ENCODE data around the gene SLC10A6. TPM values are rescaled to one million over a fixed set of nuclear protein-coding genes. Genes with fewer than 3 reads are reported as not detected.

SLC10A6 gene
- total RNA-seq, 1 experiment from 2014 or later, result not detected

- no peak overlapping the region for H4K91ac ChIP-seq (ENCODE audit: insufficient read length, low read depth, low read length)
- H3K27me3 ChIP-seq (ENCODE audit: insufficient read depth, low read length), result no peaks in the 10 kb centered on the region
- no peak overlapping the region for H3K14ac ChIP-seq (ENCODE audit: insufficient read depth, low read length)
- H3K23me2 ChIP-seq (ENCODE audit: insufficient read length, low read depth, low read length, poor library complexity, severe bottlenecking), result peaks cover 5% of the 10 kb centered on the region
- H3K4me1 ChIP-seq (ENCODE audit: insufficient read depth, low read length), result no peaks in the 10 kb centered on the region; the same call in 1 of the 2 replicates
- H4K5ac ChIP-seq (ENCODE audit: insufficient read length, low read depth, low read length), result no peak overlapping the region
- Mint-ChIP-seq H3K27me3 (ENCODE audit: low read depth) (peaks cover 15% of the 10 kb centered on the region), H3K36me3 (ENCODE audit: insufficient read depth in 1 of 3, low read depth in 3 of 3) (peaks cover 0 to 5% (median 0%) of the 10 kb centered on the region in 3 experiments; a peak in 1 of 7 replicates), H3K4me1 (peaks cover 18 to 19% of the 10 kb centered on the region in 2 experiments), H3K4me3 (no peak overlapping the region), H3K27ac (no peak overlapping the region), H3K9me3 (no peaks in the 10 kb centered on the region)
- H3K9ac ChIP-seq (ENCODE audit: extremely low read depth, insufficient read length, low read length), result no peak overlapping the region
- H3K23ac ChIP-seq (ENCODE audit: insufficient read length, low read depth, low read length), result no peak overlapping the region
- no peak overlapping the region for H2BK5ac ChIP-seq (ENCODE audit: insufficient read length, low read length)
- no peak for DNase-seq
- no peak overlapping the region for H3K27ac ChIP-seq (ENCODE audit: insufficient read length, low read depth, low read length)
- no peak overlapping the region for H3K4ac ChIP-seq (ENCODE audit: low read depth, low read length)
- H2BK20ac ChIP-seq (ENCODE audit: low read depth, low read length, poor library complexity, severe bottlenecking), result no peak overlapping the region
- H2BK15ac ChIP-seq (ENCODE audit: low read depth, low read length), result no peak overlapping the region
- H2AK5ac ChIP-seq (ENCODE audit: insufficient read length, low read length), result no peak overlapping the region
- no peaks in the 10 kb centered on the region for H3K9me3 ChIP-seq (ENCODE audit: control insufficient read depth, low read depth, low read length)
- H2BK120ac ChIP-seq (ENCODE audit: low read depth, low read length, poor library complexity, severe bottlenecking), result no peak overlapping the region
- H3K4me2 ChIP-seq (ENCODE audit: insufficient read depth, insufficient read length, low read length), result no peak overlapping the region
- H2AFZ ChIP-seq (ENCODE audit: low read length), result no peak overlapping the region
- H4K8ac ChIP-seq (replicated peaks; ENCODE audit: insufficient read length, low read depth, low read length), result no peak overlapping the region
- H4K20me1 ChIP-seq (ENCODE audit: control insufficient read depth, insufficient read depth, insufficient read length), result no peaks in the 10 kb centered on the region
- no peaks in the 10 kb centered on the region for H3K79me1 ChIP-seq (ENCODE audit: insufficient read depth, low read depth, low read length, poor library complexity, severe bottlenecking)
- H3T11ph ChIP-seq (ENCODE audit: low read length), result no peak overlapping the region
- no peaks in the 10 kb centered on the region for H3K79me2 ChIP-seq (ENCODE audit: insufficient read depth, low read length)
- H3K56ac ChIP-seq (ENCODE audit: insufficient read length, low read depth, low read length), result no peak overlapping the region
- no peak overlapping the region for H2BK12ac ChIP-seq (ENCODE audit: insufficient read length, low read depth, low read length)
- no peak overlapping the region for H3K18ac ChIP-seq (ENCODE audit: insufficient read length, low read depth, low read length)
- TF ChIP-seq CTCF (conservative IDR thresholded peaks at IDR 0.05), result no peak
Observed at GRCh38 chr4:86894455-86894854, 45.3 kb upstream of the SLC10A6 start.

Measured in H9 (cell line).